Activated T-cell treated with anti-CD3 and anti-CD28 coated beads, Interleukin-2, amount 50 U/mL, for 1 hour (primary cell): ENCODE measurements around the gene UBASH3A.

Source experiments
- DNase-seq: peaks from one replicate; pipeline ENCODE4 v3.0.0-alpha.2; 2020

The UBASH3A gene

DNA sequence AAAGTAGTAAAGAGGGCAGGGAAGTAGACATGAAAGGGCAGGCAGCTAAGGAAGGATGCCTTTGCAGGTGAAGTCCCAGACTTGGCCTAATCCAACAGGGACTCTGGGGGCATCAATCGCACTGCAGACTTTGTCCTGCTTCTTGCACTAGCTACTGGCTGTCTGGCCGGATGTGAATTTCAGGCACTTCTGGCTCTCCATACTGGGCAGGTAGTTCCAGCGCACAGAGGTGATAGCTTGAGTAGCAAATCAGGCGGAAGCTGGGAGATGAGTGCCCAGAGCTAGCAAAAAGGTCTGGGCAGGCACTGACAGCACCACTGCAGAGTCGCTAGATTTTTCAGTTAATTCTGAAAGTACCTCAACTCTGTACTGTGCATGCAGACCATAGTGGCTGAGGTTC, 91.3 kb downstream of the UBASH3A start:
- no peak for DNase-seq

GRCh38 chr21:42495765-42496119, 92.0 kb downstream of the UBASH3A start:
- no peak for DNase-seq

DNA sequence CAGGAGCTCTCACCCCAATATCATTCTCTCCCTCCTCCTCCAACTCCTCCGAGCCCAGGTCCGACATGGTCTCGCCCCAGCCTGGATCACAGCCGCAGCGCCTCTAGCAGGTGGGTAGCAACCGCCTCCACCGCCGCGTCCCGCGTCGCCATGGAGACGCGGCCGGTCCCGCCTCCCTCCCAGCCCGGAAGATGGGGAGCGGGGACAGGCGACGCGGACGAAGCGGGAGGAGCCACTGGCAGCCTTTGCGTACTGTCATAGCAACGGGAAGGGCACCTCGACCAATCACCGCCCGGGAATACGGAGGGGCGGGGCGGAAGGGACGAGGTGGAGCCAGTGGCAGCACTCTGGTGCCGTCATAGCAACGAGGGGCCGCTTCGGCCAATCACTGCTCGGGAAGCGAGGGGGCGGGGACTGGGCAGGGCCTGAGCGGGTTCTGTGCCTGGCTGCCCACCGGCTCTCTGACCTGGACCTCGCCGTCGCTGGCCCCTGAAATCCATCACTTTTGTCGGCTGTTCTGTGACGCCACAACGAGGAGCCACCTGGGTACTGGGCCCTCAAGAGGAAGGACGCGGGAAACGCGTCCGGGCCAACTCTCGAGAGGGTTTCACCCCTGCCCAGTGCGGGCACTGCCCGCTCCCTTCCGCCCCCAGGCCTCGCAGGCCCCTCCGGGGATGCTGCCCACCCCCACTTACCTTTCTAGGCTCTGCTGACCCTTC, 92.6 kb downstream of the UBASH3A start, which contains the start of gene RSPH1:
TSS of gene RSPH1 (minus strand) at position 105 of the 719 bp plus-strand sequence. CDS start at position 67, 38 bp downstream.
- DNase-seq = peak; percentile 99

DNA sequence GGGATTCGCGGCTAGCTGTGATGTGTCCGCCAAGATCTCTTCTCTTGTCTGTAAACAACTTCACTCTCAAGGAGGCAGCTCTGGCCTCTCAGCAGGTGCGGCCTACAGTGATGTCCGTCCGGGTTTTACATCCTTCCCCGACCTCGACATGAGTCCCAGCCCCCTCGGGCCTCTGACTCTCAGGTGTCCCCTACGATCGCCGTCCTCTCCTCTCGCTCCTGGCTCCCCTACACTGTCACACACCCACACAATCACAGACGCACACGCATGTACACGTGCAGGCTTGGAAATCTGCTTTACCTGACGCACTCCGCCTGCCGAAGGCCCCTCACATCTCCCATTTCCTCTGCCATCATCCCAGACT, 93.1 kb downstream of the UBASH3A start:
- no peak for DNase-seq
